Measurements from ENCODE around the gene SEMA4A.

GRCh38 chr1:156157506-156157905, 4.1 kb downstream of the SEMA4A start:
- TF ChIP-seq EZH2phosphoT487 (IDR thresholded peaks at IDR 0.05; ENCODE audit: borderline replicate concordance, low read depth, low read length), result no peak
- TF ChIP-seq, protein P1, sequence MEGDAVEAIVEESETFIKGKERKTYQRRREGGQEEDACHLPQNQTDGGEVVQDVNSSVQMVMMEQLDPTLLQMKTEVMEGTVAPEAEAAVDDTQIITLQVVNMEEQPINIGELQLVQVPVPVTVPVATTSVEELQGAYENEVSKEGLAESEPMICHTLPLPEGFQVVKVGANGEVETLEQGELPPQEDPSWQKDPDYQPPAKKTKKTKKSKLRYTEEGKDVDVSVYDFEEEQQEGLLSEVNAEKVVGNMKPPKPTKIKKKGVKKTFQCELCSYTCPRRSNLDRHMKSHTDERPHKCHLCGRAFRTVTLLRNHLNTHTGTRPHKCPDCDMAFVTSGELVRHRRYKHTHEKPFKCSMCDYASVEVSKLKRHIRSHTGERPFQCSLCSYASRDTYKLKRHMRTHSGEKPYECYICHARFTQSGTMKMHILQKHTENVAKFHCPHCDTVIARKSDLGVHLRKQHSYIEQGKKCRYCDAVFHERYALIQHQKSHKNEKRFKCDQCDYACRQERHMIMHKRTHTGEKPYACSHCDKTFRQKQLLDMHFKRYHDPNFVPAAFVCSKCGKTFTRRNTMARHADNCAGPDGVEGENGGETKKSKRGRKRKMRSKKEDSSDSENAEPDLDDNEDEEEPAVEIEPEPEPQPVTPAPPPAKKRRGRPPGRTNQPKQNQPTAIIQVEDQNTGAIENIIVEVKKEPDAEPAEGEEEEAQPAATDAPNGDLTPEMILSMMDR (conservative IDR thresholded peaks at IDR 0.05; ENCODE audit: low read length), result no peak
